BE2C (cell line): ENCODE measurements around the gene RASA3.

ENCODE experiments used
- DNase-seq: peaks from one replicate; pipeline ENCODE4 v3.0.0-alpha.2; 2020
- H3K27me3 ChIP-seq: fragments of 250-450 bp; sonication (Bioruptor Pico); 2 replicates; pipeline ENCODE4 v1.5.1; 2020; ENCODE audit warnings: mild to moderate bottlenecking
- H3K36me3 ChIP-seq: fragments of 250-450 bp; sonication (Bioruptor Pico); 2 replicates; pipeline ENCODE4 v1.5.1; 2020; ENCODE audit warnings: mild to moderate bottlenecking
- H3K4me1 ChIP-seq: fragments of 250-450 bp; sonication (Bioruptor Pico); 2 replicates; pipeline ENCODE4 v1.5.1; 2020
- H3K4me3 ChIP-seq: 2 replicates; pipeline ENCODE4 v1.5.1; 2011; ENCODE audit warnings: low read depth, low read length
- H3K9me3 ChIP-seq: fragments of 250-450 bp; sonication (Bioruptor Pico); 2 replicates; pipeline ENCODE4 v1.5.1; 2020
- CTCF ChIP-seq: IDR thresholded peaks from 2 replicates; pipeline ENCODE4 v1.5.1; 2012; ENCODE audit warnings: mild to moderate bottlenecking, low read depth, low read length

Gene RASA3

GRCh38 chr13:114069376-114070097 lies 62.9 kb downstream of the RASA3 start:
- DNase-seq = no peak
- H3K36me3 ChIP-seq = peaks cover 6% of the 10 kb centered on the region
- H3K4me3 ChIP-seq = no peak overlapping the region
- H3K27me3 ChIP-seq = no peaks in the 10 kb centered on the region
- TF ChIP-seq CTCF = no peak
- H3K9me3 ChIP-seq = no peaks in the 10 kb centered on the region
- H3K4me1 ChIP-seq = peaks cover 14% of the 10 kb centered on the region

GRCh38 chr13:114068656-114069318 lies 63.6 kb downstream of the RASA3 start:
- Histone ChIP-seq H3K4me1 (peaks cover 21% of the 10 kb centered on the region), H3K4me3 (no peak overlapping the region), H3K9me3 (no peaks in the 10 kb centered on the region), H3K36me3 (peaks cover 2% of the 10 kb centered on the region), H3K27me3 (no peaks in the 10 kb centered on the region)
- TF ChIP-seq CTCF = no peak
- DNase-seq = no peak

GRCh38 chr13:114067886-114068651 lies 64.4 kb downstream of the RASA3 start:
- no peak for DNase-seq
- no peak for TF ChIP-seq CTCF
- Histone ChIP-seq H3K27me3 (no peaks in the 10 kb centered on the region), H3K9me3 (no peaks in the 10 kb centered on the region), H3K4me1 (peaks cover 26% of the 10 kb centered on the region), H3K4me3 (no peak overlapping the region), H3K36me3 (no peaks in the 10 kb centered on the region; the same call in 1 of the 2 replicates)

GRCh38 chr13:114067381-114067885 lies 65.0 kb downstream of the RASA3 start:
- peaks cover 26% of the 10 kb centered on the region for H3K4me1 ChIP-seq
- no peaks in the 10 kb centered on the region; the same call in 1 of the 2 replicates for H3K36me3 ChIP-seq
- H3K9me3 ChIP-seq = no peaks in the 10 kb centered on the region
- DNase-seq = no peak
- no peaks in the 10 kb centered on the region for H3K27me3 ChIP-seq
- no peak for TF ChIP-seq CTCF
- no peak overlapping the region for H3K4me3 ChIP-seq

- no peak overlapping the region for H3K4me3 ChIP-seq
- H3K4me1 ChIP-seq = peaks cover 26% of the 10 kb centered on the region
- H3K9me3 ChIP-seq = no peaks in the 10 kb centered on the region
These were observed 65.5 kb downstream of the RASA3 start for GRCh38 chr13:114066956-114067355.

More at GRCh38 chr13:114066956-114067355, 65.5 kb downstream of the RASA3 start:
- no peak for DNase-seq
- TF ChIP-seq CTCF = no peak
- no peaks in the 10 kb centered on the region; the same call in 1 of the 2 replicates for H3K36me3 ChIP-seq
- H3K27me3 ChIP-seq = no peaks in the 10 kb centered on the region
